ENCODE results near the gene GMNN.

The GMNN gene

DNA sequence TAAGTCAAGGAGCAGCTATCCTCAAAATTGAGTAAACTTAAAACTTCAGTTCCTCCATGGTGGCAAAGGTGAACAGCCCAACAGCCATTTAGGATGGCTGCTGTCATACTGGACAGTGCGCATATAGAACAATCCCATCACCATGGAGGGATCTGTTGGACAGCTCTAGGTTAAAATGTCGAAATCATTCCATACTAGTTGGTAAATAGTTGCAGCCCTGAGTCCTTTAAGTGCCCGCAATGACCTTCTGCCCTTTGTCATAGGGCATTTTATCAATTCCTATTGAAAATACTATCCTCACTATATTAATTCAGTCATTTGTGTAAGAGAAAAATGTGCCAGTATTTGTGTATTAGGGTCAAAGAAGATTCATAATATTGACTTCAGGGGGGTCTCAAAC, 32.8 kb downstream of the GMNN start:
- no peak for DNase-seq (ENCODE audit: low spot score)

- DNase-seq (ENCODE audit: low spot score), result no peak
Observed at GRCh38 chr6:24809728-24810127, 35.0 kb downstream of the GMNN start.

GRCh38 chr6:24818346-24818745, 43.6 kb downstream of the GMNN start:
- DNase-seq (ENCODE audit: low spot score), result no peak

- no peak for DNase-seq (ENCODE audit: low spot score)
Observed at GRCh38 chr6:24821860-24822444, 47.2 kb downstream of the GMNN start.

GRCh38 chr6:24822696-24823095, 48.0 kb downstream of the GMNN start:
- DNase-seq (ENCODE audit: low spot score), result peak; percentile 42

DNA sequence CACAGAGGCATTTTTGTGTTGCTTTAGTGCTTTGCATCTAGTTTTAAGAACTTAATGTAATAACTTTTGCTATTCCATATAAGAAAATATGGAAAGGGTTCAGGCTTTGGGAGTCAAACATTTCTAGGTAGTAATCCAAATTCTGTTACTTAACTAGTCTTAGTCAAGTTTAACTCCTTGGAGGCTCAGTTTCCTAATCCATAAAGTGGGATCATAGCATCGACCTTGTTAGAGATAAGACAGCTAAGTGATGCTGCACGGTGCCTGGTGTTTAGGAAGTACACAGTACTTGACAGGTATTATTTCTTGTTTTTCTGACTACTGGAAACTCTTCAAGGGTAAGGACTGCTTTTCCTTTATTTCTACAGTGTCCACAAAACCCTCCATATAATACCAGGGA, 48.4 kb downstream of the GMNN start:
- no peak for DNase-seq (ENCODE audit: low spot score)

DNA sequence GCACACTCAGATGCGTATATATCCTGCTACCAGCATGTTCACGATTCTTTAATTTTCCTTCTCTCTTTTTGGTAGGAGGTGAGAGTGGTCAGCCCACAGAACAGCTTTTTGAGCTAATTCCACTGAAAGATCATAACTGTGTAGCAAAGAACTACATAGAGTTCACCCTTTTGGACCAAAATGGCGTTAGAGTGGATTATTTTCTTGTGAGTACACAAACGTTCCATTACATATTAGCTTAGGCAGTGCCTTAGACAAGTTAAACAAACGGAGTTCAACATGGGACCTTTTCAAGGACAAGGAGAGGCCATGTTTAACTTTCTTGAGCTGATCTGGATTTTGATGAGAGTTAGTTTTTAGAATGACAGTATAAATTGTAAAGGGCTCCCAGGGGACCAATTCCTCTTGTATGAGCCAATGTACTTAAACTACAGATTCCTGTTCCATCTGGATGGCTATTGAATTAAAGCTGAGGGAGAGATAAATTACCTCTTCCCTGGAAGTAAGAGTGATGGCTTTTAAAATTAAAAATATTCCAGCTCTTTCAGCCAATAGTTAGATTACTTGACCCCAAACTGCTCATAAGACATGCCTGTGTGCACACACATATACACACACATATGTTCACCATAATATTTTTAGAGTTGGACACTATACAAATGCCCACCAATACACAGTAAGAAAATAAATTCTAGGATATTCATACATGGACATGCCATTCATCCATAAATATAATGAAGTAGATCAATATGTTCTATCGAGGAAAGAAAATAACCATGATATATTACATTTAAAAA, 49.6 kb downstream of the GMNN start:
- no peak for DNase-seq (ENCODE audit: low spot score)

DNA sequence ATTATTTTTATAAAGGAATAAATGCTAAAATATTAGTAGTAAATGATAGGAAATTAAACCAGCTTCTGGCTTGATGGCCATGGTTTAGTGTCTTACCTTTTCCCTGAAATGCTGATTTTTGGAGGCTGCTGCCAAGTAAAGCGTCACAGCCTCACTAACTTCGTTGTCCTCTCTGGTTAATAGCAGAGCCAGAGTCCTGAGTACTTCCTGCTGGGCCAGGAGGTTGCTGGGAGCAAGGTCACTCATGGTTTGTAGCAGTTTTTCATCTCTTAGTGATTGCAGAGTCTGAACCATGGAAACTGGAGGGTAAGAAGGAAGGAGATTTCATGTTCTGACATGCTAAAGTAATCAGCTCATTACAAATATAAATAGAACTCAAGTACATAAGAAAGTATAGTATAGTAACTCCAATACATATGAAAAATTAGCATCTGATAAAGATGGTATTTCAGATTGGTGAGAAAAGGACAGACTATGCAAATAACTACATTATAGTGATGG, 50.4 kb downstream of the GMNN start:
- no peak for DNase-seq (ENCODE audit: low spot score)

DNA sequence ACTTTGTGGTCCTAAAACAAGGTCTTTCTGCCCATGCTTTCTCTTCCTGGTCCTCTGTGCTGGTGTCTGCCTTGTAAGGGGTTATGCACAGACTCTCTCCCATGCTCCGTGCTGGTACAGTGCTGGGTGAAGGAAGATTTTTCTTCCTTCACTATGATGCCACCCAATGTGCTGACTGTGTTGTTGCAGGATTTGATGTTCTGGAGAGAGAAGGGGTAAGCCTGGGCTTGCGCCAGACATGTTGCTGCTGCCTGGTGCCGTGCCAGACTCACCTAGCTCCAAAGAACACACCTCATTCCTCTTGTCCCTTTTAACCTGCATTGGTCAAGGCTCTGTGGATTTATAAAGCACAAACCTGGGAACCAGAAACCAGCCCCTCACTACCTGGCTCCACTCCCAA, 52.4 kb downstream of the GMNN start:
- no peak for DNase-seq (ENCODE audit: low spot score)

DNA sequence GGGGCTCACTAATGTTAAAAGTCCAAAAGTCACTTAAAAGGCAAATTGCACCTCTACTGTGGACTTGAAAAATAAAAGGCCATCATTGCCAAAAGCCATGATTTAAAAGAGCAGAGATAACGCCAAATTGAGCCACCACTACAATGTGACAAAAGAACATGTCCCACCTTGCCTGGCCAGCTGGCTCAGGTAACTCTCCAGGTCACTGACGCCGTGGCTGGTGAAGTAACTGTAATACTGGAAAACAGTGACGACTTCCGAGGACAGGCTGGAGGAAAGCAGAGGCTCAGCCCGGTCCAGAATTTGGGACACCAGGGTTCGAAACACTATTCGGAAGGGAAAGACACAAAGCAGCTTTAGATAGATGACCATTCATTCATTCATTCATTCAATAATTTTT, 53.2 kb downstream of the GMNN start:
- no peak for DNase-seq (ENCODE audit: low spot score)

- DNase-seq (ENCODE audit: low spot score), result no peak
Observed at GRCh38 chr6:24829657-24830056, 54.9 kb downstream of the GMNN start.

DNA sequence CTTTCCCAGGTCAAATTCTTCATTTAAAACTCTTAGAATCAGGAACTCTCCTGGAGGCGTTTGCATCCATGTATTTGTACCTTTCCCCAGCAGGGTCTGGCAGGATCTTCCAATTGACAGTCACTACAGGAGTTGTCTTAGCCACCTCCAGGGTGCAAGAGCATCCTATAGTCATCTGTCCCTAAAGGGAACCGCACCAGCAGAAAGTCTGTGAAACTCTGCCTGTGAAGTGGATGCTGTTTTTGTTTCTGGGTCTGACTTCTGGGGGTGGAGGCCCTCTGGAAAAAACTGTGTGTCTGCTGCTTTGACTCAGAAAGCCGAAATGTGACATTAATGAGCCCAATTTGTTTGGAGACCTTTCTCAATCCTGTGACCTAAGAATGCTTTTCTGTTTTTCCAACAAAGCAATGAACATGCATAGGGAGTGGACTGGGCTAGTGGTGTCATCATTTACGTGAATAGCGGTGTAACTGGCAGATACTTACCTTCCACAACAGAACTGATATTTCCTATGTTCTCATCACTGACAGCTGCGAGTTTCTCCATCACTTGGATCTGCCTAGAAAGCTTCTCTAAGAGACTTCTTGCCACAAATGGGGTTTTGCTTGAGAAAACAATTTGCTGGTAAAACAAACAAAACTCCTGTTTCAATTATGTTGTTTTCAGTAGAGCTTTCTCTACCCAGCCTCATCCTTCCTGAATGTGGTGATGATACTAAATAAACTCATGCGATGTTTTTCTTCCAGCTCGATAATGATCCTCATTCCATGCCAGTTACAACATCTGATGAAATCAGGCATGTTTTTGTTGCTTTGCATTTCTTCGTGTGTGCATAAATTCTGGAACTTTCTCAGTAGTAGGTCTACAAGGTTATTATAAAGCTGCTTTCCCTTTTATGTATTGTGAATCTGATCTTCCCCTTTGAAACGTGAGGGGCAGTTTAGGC, 57.3 kb downstream of the GMNN start:
- DNase-seq (ENCODE audit: low spot score), result no peak

GRCh38 chr6:24832794-24833193, 58.1 kb downstream of the GMNN start:
- no peak for DNase-seq (ENCODE audit: low spot score)

DNA sequence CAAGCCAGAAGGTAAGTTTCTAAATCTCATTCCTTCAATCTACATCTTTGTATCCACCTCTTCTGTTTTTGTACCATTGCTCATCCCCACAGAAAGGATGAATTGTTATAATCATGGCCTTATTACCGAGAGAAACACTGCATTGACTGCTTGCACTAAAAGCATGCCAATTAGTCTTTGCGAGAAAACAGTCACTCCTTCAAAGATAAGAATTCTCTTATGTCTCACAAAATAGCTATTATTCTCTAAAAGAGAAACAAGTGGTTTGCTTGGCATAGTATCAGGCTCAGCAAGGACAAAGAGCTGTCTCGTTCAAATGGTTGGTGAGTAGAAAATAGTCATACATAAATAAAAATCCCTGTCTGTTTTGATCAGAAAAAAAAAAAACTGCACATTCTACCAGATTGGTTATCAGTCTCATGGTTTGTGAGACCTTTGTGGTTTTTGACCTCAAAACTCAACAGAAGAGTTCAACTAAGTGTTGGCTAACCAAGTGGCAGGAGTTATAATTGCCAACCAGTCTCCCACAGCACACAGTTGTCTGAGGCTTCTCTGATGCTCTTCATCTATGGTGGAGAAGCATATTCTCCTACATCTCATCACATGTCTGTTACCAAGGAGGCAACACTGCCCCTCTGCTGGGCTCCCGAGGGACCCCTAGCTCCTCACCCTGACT, 59.1 kb downstream of the GMNN start:
- DNase-seq (ENCODE audit: low spot score), result no peak
